ENCODE results near the gene TEX38.

The TEX38 gene

GRCh38 chr1:46637444-46638083, 34.1 kb upstream of the TEX38 start:
- H3K4me3 ChIP-seq (ENCODE audit: low read length) = no peak overlapping the region
- TF ChIP-seq CTCF (IDR thresholded peaks at IDR 0.05; ENCODE audit: insufficient read depth, low read depth, low read length, missing control alignments) = no peak
- no peak for DNase-seq (ENCODE audit: low read depth)

GRCh38 chr1:46638921-46639320, 32.7 kb upstream of the TEX38 start:
- no peak for TF ChIP-seq CTCF (IDR thresholded peaks at IDR 0.05; ENCODE audit: insufficient read depth, low read depth, low read length, missing control alignments)
- DNase-seq (ENCODE audit: low read depth) = no peak
- no peak overlapping the region for H3K4me3 ChIP-seq (ENCODE audit: low read length)

- no peak overlapping the region for H3K4me3 ChIP-seq (ENCODE audit: low read length)
- TF ChIP-seq CTCF (IDR thresholded peaks at IDR 0.05; ENCODE audit: insufficient read depth, low read depth, low read length, missing control alignments) = no peak
- DNase-seq (ENCODE audit: low read depth) = peak; percentile 67
Observed at GRCh38 chr1:46639547-46639946, 32.1 kb upstream of the TEX38 start.

GRCh38 chr1:46642115-46642680, 29.5 kb upstream of the TEX38 start:
- H3K4me3 ChIP-seq (ENCODE audit: low read length) = no peak overlapping the region
- DNase-seq (ENCODE audit: low read depth) = no peak
- TF ChIP-seq CTCF (IDR thresholded peaks at IDR 0.05; ENCODE audit: insufficient read depth, low read depth, low read length, missing control alignments) = no peak

- peak; percentile 66 for DNase-seq (ENCODE audit: low read depth)
- TF ChIP-seq CTCF (IDR thresholded peaks at IDR 0.05; ENCODE audit: insufficient read depth, low read depth, low read length, missing control alignments) = no peak
- H3K4me3 ChIP-seq (ENCODE audit: low read length) = no peak overlapping the region
Observed at GRCh38 chr1:46643368-46643775, 28.3 kb upstream of the TEX38 start.

GRCh38 chr1:46645815-46646214, 25.8 kb upstream of the TEX38 start:
- DNase-seq (ENCODE audit: low read depth) = no peak
- TF ChIP-seq CTCF (IDR thresholded peaks at IDR 0.05; ENCODE audit: insufficient read depth, low read depth, low read length, missing control alignments) = no peak

GRCh38 chr1:46646331-46646730, 25.3 kb upstream of the TEX38 start:
- no peak for DNase-seq (ENCODE audit: low read depth)
- no peak for TF ChIP-seq CTCF (IDR thresholded peaks at IDR 0.05; ENCODE audit: insufficient read depth, low read depth, low read length, missing control alignments)
- no peak overlapping the region for H3K4me3 ChIP-seq (ENCODE audit: low read length)

More at GRCh38 chr1:46645815-46646214, 25.8 kb upstream of the TEX38 start:
- H3K4me3 ChIP-seq (ENCODE audit: low read length) = no peak overlapping the region

All from epithelial cell of esophagus (primary cell).